ENCODE results near the gene MICALL1.
"Not testable (repeated sequence)": the region's sequence is repeated elsewhere in the genome, so short reads cannot be mapped to it uniquely, and the experiment has no call there.

MICALL1 gene

DNA sequence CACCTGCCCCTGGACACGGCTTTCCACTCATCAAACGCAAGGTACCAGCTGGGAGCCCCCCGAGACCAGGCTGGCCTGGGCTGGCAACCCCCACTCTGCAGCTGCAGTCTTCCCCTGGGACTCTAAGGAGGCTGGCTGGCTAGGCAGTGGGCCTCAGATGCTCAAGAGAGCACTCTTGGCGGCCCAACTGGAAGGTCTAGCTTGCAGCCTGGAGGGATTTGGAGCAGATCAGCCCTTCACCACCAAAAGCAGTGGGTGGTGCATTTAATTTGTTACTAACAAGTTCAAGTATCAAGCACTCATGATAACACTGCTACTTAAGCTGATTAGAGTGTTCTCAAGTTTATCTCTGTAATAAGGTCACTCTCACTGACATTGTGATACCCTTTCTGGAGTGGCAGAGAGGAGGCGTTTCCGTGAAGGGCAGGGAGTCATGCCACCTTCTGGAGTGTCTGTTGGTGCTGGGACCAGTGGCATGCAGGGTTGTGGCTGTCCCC is 25.8 kb downstream of the MICALL1 start:
- no peak for DNase-seq

- DNase-seq: no peak
These were observed 26.3 kb downstream of the MICALL1 start for GRCh38 chr22:37932401-37932800.

- DNase-seq: no peak
These were observed 26.9 kb downstream of the MICALL1 start for GRCh38 chr22:37932821-37933578.

- DNase-seq: no peak
These were observed 27.7 kb downstream of the MICALL1 start for GRCh38 chr22:37933711-37934376.

- DNase-seq: no peak
These were observed 34.7 kb downstream of the MICALL1 start for GRCh38 chr22:37940698-37941376.

- no peak for DNase-seq
These were observed 36.0 kb downstream of the MICALL1 start for GRCh38 chr22:37942133-37942532.

DNA sequence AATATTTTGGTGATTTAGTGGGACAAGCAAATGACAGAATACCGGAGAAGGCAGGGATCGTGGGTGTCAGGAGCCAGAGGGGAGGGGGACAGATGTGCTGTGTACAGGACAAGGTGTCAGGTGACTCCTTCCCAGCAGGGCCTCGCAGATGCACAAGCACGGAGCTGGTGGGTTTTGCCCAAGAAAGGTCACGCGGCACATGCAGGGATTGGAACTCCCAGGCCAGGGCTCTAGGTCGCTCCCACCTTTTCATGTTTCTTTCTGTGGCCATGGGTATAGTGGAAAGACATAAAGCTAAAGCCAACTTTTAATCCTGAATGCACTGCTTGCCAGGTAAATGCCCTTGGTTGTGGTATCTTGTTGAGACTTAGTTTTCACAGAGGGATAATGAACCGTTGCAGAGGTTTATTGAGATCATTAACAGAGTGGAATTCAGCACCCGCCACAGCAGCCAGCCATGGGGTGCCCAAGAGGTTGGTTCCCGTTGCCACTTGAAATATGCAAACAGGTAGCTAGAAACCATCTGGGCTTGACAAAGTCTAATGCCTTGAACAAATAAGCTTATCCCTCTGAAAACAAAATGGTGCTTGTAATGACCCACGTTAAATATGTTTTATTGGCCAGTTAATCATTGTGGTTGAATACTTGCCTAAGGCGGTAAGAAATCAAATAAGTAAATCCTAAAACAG is 37.2 kb downstream of the MICALL1 start:
- DNase-seq: no peak

DNA sequence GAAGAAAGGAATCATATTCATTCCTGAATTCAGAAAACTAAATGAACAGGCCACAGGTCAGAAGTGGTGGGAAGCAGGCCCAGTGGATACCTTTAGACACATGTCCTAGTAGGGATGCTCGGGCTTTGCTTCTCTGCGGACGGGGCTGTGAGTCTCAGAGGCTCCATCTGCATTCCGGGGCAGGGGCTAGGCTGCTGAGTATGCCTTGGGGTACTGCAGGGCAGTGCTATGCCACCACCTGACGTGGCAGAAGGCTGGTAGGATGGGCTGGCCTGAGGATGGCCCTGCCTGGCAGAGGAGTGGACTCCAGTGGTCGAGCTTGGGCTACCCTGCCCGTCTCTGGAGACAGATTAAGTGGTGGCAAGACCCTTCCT is 37.7 kb downstream of the MICALL1 start:
- DNase-seq: no peak

DNA sequence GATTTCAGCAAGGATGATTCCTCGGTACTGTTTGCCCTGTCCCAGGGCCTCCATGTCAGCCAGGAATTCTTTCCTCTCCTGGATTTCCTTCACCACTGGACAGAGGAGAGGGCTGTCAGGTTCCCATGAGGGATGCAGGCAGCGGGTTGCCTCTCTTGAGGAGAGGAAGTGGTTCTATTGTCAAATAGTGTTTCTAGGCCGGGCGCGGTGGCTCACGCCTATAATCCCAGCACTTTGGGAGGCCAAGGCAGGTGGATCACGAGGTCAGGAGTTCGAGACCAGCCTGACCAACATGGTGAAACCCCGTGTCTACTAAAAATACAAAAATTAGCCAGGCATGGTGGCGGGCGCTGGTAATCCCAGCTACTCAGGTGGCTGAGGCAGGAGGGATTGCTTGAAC is 38.3 kb downstream of the MICALL1 start:
- DNase-seq: not testable (repeated sequence)

DNA sequence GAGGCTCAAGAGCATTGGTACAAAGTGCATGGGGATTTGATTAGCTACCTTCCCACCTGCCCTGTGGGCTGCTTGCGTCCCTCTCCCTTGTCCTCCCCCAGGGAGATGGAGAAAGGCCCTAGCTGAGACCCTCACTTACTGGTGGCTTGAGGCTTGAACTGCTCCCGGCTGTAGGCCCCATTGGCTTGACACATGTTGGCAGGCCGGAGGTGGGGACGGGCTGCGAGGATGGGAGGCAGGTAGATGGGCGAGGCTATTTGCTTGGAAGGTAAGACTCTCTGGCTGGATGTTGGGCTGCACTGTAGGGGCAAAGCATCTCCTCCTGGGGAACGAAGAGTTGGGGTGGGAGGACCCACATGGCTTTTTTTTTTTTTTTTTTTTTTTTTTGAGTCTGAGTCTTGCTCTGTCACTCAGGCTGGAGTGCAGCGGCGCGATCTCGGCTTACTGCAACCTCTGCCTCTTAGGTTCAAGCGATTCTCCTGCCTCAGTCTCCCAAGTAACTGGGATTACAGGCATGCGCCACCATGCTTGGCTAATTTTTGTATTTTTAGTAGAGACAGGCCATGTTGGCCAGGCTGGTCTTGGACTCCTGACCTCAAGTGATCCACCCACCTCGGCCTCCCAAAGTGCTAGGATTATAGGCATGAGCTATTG is 41.2 kb downstream of the MICALL1 start:
- not testable (repeated sequence) for DNase-seq

- no peak for DNase-seq
These were observed 45.2 kb downstream of the MICALL1 start for GRCh38 chr22:37951305-37951704.

GRCh38 chr22:37952629-37953028 is 46.5 kb downstream of the MICALL1 start:
- DNase-seq: not testable (repeated sequence)

DNA sequence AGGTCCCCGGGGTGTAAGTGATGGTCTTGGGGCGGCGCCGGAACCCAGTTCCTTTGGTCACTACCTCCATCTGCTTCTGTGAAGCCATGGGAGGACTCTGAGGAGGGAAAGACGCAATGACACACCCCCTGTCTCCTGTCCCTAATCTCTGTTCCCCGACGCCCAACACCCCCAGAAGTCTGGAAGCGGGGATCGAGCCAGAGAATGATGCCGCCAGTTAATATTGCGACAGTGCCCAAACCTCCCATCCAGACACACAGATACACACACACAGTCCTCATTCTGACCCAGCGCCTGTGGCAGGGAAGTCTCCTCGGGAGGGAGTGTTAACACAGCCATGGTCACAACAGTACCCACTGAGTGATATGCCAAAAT is 47.0 kb downstream of the MICALL1 start:
- no peak for DNase-seq

DNA sequence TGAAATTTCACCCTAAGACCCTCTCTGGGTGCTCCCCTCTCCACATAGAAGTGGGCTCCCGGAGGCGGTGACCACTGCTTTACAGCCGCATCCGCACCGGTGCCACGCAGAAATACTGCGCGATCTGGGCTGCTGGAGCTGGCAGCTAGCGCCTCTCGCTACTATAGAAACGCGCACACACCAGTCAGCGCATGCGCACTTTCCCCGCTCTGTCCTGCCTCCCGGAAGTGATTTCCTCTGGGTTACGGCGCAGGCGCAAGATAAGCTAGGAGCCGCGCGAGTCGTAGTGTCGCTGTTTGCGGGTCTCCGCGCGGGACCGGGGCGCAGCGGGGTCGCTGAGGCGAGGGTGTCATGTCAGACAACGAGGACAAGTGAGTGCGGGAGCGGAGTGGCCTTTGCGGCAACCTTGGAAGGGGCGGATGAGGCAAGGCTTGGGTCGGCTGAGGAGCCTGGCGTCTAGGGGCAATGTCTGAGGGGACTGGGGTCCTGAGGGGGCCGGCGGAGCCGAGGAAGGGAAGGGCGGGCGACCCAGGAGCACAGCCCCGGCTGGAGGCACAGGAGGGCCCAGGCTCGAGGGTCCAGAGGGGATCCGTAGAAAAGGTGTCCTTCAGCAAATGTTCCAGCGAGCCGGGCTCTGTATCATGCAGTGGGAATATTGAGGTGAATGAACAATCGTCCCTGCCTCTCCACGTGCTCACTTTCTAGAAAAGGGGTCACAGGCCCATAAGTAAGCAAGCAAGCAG is 47.5 kb downstream of the MICALL1 start, which contains the start of the genes C22orf23 and POLR2F:
Gene C22orf23 (minus strand): TSS at position 165 of the 743 bp plus-strand sequence. CDS start 452 bp downstream, outside the sequence.
Gene POLR2F (plus strand): TSS at position 263 of the 743 bp plus-strand sequence. CDS start 89 bp downstream, at position 352.
- DNase-seq: peak; percentile 83

GRCh38 chr22:37954686-37955085 is 48.6 kb downstream of the MICALL1 start:
- DNase-seq: no peak

DNA sequence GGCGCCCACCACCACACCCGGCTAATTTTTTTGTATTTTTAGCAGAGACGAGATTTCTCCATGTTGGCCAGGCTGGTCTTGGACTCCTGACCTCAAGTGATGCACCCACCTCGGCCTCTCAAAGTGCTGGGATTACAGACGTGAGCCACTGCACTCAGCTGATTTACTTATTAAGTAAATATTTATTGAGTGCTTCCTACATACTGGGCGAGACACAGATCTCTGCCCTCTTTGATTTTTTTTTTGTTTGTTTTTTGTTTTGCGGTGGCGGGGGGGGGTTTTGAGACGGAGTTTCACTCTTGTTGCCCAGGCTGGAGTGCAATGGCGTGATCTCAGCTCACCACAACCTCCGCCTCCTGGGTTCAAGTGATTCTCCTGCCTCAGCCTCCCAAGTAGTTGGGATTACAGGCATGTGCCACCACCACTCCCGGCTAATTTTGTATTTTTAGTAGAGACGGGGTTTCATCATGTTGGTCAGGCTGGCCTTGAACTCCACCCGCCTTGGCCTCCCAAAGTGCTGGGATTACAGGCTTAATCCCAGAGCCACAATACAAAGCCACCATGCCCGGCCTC is 49.8 kb downstream of the MICALL1 start:
- DNase-seq: not testable (repeated sequence)

GRCh38 chr22:37957232-37957631 is 51.1 kb downstream of the MICALL1 start:
- no peak for DNase-seq

- DNase-seq: no peak
These were observed 53.2 kb downstream of the MICALL1 start for GRCh38 chr22:37959231-37959825.

GRCh38 chr22:37961062-37961461 is 55.0 kb downstream of the MICALL1 start:
- no peak for DNase-seq

DNA sequence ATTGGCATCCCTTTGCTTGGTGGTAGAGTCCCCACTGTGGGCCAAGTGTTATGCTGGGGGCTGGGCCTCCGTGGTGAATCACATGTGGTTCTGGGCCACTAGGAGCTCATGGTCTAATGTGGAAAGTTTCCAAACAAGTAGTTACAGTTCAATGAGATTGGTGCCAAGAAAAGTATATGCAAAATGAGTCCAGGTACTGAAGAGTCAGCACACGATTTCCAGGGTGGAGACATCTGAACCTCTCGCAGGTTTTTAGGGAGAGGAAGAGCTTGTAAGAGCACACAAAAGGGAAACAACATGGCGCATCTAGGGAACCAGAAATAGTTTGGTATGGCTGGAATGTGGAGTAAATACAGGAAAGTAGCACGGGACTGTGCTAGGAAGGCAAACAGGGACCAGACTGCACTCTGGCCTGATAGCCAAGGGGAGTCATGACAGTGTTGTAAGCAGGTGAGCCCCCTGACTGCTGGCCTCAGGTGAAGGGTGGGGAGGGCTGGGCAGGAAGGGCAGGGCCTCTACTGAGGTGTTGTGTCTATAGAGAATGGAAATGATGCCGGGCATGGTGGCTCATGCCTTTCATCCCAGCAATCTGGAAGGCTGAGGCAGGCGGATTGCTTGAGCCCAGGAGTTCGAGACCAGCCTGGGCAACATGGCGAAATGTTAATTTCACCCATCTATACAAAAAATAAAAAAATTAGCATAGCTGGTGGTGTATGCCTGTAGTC is 60.0 kb downstream of the MICALL1 start:
- DNase-seq: no peak

Data from NCI-H1436 treated with DMSO at 0.1 percent for 48 hours (cell line).